Skeletal muscle cell (primary cell): ENCODE measurements around the gene ITGAE.
A peak's percentile ranks its signal among the peaks of the same experiment; 100 is the strongest.
"Not testable (repeated sequence)": the region's sequence is repeated elsewhere in the genome, so short reads cannot be mapped to it uniquely, and the experiment has no call there.

Experiments used
- DNase-seq: peaks from one replicate; pipeline ENCODE4 v3.0.0-alpha.2; 2010; ENCODE audit warnings: low read depth
- H3K4me3 ChIP-seq: 2 replicates; pipeline ENCODE4 v1.5.1; 2011; ENCODE audit warnings: low read depth, mild to moderate bottlenecking, control low read depth, low read length, moderate library complexity

ITGAE gene

GRCh38 chr17:3710951-3711383, 90.0 kb downstream of the ITGAE start:
- DNase-seq, result peak; percentile 24
- H3K4me3 ChIP-seq, result no peak overlapping the region

- H3K4me3 ChIP-seq, result no peak overlapping the region
- no peak for DNase-seq
Observed at GRCh38 chr17:3708366-3708765, 92.6 kb downstream of the ITGAE start.

- not testable (repeated sequence) for DNase-seq, H3K4me3 ChIP-seq
Observed at GRCh38 chr17:3705718-3705984, 95.3 kb downstream of the ITGAE start.

- no peak overlapping the region for H3K4me3 ChIP-seq
- DNase-seq, result no peak
Observed at GRCh38 chr17:3704931-3705717, 95.9 kb downstream of the ITGAE start.

- not testable (repeated sequence) for H3K4me3 ChIP-seq, DNase-seq
Observed at GRCh38 chr17:3702041-3702539, 98.9 kb downstream of the ITGAE start.

GRCh38 chr17:3699951-3700350, 101.0 kb downstream of the ITGAE start:
- DNase-seq, result no peak
- H3K4me3 ChIP-seq, result no peak overlapping the region

- no peak overlapping the region for H3K4me3 ChIP-seq
- no peak for DNase-seq
Observed at GRCh38 chr17:3698139-3698538, 102.8 kb downstream of the ITGAE start.

- H3K4me3 ChIP-seq, result no peak overlapping the region
- no peak for DNase-seq
Observed at GRCh38 chr17:3697103-3697476, 103.9 kb downstream of the ITGAE start.

GRCh38 chr17:3695723-3696411, 105.1 kb downstream of the ITGAE start, which contains the start of gene P2RX5:
P2RX5 (minus strand) TSS chr17:3696155; CDS start chr17:3696005, 150 bp downstream.
- DNase-seq, result no peak
- H3K4me3 ChIP-seq, result peak within 1 kb of the TSS; percentile 54

- no peak for DNase-seq
- peak overlapping the region; percentile 54 for H3K4me3 ChIP-seq
Observed at GRCh38 chr17:3695129-3695722, 105.8 kb downstream of the ITGAE start.

- no peak for DNase-seq
- H3K4me3 ChIP-seq, result no peak overlapping the region
Observed at GRCh38 chr17:3693829-3694231, 107.2 kb downstream of the ITGAE start.

GRCh38 chr17:3693141-3693540, 107.8 kb downstream of the ITGAE start:
- no peak overlapping the region for H3K4me3 ChIP-seq
- no peak for DNase-seq

- no peak for DNase-seq
- no peak overlapping the region for H3K4me3 ChIP-seq
Observed at GRCh38 chr17:3692346-3692745, 108.6 kb downstream of the ITGAE start.

- no peak overlapping the region for H3K4me3 ChIP-seq
- no peak for DNase-seq
Observed at GRCh38 chr17:3691617-3692067, 109.3 kb downstream of the ITGAE start.

GRCh38 chr17:3690094-3690715, 110.8 kb downstream of the ITGAE start:
- DNase-seq, result no peak
- H3K4me3 ChIP-seq, result no peak overlapping the region

- DNase-seq, result no peak
- no peak overlapping the region for H3K4me3 ChIP-seq
Observed at GRCh38 chr17:3689262-3690093, 111.5 kb downstream of the ITGAE start.

- no peak for DNase-seq
- H3K4me3 ChIP-seq, result no peak overlapping the region
Observed at GRCh38 chr17:3688852-3689261, 112.1 kb downstream of the ITGAE start.

- no peak overlapping the region for H3K4me3 ChIP-seq
- DNase-seq, result no peak
Observed at GRCh38 chr17:3688027-3688553, 112.9 kb downstream of the ITGAE start.

- no peak overlapping the region for H3K4me3 ChIP-seq
- no peak for DNase-seq
Observed at GRCh38 chr17:3685174-3685573, 115.8 kb downstream of the ITGAE start.
